D341Med (cell line): ENCODE results near the gene CAB39L.

Experiments used
- DNase-seq: peaks from one replicate; pipeline ENCODE4 v3.0.0; 2012; ENCODE audit warnings: low spot score

CAB39L gene

DNA sequence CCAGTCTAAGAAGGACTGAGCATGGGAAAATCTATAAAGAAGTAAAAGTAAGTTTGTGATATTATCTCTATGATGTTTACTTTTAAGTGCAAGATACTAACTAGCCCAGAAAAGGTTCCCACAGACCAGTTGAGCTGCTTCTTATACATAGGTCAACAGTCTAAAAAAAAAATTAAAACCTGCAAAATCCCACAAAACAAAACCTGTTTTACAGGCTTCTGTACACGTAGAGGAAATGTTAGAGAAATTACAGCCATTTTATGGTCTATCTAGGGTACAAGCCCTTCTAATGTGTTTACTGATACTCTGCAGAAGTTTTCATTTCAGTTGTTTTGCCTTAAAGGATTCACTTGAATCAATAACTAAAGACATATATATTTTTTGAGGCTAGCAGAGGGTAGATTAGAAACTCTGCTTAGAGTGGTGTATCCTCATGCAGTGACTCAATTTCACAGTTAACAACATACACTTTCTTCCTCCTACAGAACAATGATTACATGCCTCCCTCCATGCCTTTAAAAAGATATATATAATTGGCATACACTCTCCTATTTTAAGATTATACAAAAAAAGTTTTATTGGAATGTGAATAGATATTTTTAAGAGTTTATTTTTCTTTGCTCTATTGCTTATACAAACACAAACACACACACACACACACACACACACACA is 43.9 kb downstream of the CAB39L start:
- no peak for DNase-seq

DNA sequence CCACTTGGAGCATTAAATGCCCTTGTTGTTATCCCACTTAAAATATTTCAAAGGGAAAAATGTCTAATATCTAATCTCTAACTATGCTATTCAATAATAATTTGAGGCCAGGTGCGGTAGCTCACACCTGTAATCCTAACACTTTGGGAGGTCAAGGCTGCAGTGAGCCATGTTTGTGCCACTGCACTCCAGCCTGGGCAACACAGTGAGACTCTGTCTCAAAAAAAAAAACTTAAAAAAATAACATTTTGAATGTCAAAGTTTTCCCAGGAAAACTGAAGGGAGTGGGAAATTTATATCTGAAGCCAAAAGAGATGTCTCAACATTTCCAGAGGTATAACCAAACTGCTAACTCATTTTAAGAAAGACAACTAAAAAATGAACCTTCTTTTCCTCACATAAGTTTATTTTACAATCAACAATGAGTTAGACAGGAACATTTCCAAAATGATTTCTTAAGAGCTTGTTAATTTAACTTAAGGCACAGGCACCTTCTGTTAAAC is 47.9 kb downstream of the CAB39L start:
- DNase-seq = no peak

DNA sequence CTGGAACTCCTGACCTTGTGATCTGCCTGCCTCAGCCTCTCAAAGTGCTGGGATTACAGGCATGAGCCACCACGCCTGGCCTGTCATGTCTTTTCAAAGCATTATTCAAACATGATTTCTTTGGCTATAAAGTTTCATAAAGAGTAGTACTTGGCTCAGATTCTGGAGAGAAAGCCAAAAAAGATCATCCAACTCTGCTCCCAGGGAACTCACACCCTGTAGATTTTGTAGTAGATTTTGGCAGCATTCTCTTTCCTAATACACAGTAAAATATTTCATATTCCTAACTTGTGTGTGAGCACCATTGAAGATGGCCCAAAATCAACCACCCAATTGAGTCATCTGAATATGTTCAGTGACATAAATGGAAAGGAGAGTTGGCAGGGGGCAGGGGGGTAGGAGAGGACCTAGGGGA is 48.4 kb downstream of the CAB39L start:
- DNase-seq = no peak

DNA sequence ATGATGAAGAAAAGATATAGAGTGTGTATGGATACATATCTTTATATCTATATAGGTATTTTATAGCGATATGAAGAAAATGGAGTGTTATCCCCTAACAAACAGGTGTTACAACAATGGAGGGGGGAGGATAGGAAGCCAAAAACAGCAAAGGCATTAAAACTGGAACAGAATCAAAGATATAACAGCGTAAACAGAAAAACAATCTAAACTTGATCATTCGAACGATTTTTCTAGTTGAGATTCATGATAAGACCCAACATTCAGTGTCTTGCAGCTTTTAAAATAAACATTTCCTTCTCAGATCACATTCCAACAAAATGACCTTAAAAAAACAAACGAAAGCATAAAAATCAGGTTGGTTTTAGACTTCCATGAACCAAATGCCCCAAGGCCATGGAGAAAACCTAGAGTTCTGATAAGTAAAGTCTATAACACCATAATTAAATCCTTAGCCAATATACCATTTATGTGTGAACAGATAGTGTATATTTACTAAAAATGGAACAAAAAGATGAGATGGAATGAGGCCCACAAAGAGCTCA is 55.7 kb downstream of the CAB39L start:
- no peak for DNase-seq

DNA sequence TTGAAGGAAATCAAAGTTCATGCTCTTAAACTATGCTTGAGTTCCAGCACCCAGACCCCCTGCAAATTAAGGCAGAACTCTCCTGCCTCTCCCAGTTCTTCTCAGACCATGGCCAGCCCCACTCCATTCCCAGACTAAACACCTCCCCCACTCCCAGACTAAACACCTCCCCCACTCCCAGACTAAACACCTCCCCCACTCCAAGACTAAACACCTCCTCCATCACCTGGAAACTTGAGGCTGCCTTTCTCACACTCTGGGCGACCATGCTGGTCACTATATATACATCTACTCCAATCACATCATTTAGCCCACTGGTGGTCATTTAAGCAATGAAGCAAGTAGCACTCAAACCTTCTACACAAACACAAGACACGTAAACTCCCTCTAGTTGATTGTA is 57.2 kb downstream of the CAB39L start:
- no peak for DNase-seq

DNA sequence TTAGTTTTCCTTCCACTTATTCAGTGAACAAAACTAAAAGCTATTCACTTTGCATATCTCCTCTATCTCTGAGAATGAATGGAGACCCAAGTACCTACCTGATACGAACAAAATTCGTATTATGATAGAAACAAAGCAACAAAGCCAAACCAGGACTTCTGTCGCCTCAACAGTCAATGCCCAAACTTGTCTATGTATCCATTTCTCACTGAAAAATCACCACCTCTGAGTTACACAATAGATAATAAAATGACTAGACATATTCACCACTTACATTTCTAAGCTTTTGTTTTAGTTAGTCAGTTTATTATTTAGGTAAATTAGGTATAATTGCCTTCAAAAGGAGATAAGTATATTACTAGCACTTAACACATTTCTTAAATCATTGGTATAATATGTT is 67.7 kb downstream of the CAB39L start:
- no peak for DNase-seq

DNA sequence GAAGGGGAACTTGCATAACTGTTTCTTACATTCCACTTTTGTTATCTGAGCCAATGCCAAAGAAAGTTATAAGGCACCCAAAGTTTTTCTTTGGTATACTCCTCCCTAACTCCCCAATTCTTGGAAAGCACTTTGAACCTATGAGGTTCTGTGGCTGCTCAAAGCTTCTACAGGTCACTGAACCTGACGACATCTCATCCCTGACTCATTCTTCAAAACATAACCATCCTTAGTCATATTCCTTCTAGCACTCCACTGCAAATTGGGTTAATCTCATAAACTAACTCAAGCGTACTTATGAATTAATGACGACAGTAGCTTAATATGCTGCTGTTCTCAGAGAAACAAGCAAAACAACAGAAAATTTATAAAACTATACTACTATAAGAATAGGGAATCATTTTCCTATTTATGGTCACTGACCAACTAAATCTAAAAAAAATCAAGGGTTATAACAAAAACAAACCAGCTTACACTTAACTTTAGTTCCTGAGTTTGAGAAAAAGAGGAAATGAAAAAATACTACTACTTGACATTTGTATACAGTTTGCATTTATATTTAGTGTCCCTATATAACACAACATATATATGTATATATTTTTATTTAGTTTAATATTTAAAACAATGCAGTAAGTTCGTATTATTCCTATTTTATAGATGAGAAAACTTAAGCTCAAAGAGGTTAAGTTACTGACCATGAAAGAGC is 69.1 kb downstream of the CAB39L start:
- DNase-seq = no peak

DNA sequence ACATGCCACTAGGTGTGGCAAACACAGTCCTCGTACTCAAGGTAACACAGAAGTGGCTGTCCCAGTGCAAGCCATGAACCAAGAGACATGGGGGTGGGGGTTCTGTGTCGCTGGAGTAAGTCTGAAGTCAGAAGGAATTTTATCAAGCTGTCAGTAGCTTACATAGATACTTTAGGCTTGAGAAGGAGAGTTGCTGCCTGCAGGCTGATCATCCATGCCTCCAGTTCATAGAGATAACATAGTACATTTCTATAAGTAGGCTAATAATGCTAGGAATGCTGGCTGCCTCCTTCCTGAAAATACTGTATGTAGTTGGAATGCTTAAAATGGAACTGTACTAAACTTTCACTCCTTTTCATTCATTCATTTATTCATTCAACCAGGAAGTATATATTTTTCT is 70.1 kb downstream of the CAB39L start:
- DNase-seq = no peak

DNA sequence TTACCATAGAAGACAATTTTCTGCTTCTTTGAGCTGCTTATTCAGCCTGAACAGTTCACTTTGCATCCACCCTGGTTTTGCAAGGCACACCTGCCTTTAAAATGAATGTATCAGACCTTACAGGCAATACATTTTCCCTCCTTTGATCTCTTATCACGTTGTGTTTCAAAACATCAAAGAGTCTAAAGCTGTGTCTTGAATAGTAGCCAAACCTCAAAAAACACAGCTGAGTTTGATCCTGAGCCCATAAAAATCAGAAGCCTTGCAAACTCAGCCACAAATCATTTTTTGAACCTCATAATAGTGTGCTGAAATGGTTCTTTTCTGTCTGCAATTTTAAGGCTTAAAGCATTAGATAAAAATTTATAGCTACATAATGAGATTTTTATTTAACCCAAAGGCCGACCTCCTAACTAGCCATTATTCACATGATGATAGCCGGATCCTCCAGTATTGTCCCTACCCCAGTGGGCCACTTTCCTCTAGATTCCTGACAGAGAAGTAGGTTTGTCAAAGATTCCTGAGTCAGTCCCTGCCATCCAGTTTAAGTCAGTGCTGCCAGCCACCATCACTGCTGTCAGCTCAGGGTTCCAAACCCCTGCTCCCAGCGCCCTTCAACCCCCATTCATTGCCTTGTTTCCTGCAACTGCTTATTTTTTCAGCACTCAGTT is 71.8 kb downstream of the CAB39L start:
- DNase-seq = no peak

DNA sequence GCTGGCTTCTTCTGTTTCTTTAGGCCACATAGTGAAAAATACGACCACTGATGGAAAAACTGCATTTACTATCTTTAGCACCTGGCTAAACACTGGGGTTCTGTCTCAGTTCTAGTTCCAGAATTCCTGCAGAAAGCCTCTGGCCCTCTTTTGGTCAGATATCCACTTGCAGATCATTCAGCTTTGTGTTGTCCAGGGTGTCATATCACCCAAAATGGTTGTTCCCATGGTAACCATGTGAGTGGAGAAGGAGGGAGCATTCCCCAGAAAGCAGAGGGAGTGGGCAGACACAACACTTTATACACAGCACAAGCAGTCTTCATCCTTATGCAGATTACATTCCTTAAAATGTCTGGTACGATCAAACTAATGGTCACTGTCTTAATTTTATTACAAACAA is 73.5 kb downstream of the CAB39L start:
- DNase-seq = no peak

DNA sequence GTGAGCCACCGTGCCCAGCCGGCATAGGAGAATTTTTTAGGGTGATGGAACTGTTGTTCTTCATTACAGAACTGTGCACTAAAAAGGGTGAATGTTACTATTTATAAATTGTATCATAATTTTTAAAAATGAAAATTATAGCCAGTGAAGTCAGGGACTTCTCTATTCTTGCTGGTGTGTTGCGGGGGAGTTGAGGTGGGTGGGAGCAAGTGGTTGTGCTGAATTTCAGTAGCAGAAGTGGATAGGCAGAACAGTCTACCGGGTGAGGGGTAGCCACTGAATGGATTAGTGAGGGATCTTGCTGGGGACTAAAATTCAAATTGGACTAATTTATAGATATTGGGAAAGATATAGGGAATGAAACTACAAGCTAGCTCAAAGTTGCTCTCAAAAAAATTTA is 74.0 kb downstream of the CAB39L start:
- DNase-seq = no peak

DNA sequence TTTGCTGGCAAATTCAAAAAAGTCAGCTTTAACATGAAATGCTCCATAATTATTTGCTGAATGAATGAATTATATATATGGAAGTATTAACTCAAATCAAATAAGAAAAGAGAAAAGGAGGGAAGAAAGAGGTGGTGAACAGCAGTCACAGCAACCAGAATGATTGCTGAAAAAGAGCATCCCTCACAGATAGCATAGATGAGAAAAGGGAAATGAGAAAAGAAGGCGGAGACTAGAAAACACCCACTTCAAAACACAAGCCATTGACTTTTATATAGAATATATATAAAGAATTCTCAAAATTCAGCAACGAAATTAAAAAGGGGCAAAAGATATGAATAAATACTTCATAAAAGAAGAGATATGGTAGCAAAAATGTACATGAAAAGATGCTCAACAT is 75.2 kb downstream of the CAB39L start:
- DNase-seq = no peak

DNA sequence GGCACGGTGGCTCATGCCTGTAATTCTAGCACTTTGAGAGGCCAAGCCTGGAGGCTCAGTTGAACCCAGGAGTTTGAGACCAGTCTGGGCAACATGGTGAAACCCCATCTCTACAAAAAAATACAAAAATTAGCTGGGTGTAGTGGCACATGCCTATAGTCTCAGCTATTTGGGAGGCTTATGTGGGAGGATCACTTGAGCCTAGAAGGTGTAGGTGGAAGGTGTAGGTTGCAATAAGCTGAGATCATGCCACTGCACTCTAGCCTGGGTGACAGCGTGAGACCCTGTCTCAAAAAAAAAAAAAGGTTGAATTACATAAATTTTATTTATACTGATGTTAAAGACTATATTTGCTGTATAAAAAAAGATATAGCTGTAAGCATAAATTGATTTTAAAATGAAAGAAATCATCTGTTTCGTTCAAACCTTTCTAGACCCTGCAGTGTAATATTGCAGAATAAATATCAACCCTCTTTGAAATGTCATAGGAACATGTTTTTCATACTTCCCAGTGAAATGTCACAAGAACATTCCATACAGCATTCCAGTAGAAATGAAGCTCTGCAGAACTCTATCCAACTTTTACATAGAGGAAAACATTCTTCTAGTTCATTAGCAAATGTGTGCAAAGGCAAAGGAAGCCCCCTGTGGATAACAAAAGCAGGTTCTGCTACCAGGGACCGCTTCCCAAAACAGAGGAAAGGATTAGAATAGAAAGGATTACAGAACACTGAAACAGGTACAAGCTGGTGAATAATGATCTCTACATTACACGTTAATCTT is 76.0 kb downstream of the CAB39L start:
- DNase-seq = no peak

DNA sequence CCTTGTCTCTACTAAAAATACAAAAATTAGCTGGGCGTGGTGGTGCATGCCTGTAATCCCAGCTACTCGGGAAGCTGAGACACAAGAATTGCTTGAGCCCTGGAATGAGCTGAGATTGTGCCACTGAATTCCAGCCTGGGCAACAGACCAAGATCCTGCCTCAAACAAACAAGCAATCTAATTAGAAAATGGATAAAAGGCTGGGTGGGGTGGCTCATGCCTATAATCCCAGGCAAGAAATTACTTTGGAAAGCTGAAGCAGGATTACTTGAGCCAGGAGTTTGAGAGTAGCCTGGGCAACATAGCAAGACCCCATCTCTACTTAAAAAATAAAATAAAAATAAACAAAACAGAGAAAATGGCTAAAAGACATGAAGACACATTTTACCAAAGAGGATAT is 77.0 kb downstream of the CAB39L start:
- DNase-seq = no peak

DNA sequence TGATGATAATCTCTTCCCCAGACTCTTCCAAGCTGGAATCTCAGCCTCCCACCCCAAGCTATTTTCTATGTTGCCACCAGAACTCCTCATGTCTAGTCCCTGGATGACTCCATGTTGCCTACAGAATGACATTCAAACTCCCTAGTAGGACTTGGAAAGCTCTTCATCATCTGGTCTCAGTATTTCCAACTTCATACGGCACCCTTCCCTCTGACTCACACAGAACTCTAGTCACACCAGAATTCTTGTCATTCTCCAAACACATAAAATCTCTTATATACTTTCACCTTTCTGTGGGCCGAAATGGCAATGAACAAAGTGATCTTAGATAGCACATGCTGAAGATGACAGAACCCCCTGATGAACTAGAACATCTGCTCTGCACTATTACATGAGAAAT is 86.2 kb downstream of the CAB39L start:
- DNase-seq = no peak

DNA sequence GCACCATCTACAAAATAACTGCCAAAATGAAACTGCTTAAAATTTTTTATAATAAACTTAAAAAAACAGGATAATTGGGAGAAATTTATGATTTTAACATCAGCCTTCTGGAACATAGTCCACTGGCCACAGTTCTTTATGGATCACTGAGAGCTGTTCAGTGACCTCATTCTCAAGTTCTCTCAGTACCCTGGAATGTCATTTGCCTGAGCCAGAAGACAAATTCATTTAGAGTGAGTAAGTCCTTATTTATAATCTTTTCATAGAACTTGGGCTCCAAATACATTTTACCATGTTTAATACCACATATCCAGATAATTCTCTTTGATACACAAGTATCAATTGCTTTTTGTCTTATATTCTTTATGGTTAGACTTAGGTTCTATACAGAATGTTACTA is 87.6 kb downstream of the CAB39L start:
- no peak for DNase-seq

DNA sequence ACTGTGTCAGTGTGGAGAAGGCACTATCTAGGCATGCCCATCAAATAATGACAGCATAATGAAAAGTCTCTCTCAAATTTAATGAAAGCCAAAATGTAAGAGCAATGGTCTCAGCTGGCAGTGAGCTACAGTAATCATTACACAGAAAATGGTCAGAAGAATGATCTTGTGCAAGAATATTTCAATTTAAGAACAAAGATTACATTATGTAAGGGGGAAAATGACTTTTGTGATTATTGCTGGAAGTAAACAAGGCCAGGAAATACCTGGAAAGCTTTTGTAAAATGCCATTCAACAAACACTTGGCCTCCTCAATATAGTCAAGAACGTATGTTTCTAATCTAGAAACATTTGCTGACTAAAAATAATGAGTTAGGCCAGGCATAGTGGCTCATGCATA is 89.1 kb downstream of the CAB39L start:
- no peak for DNase-seq

DNA sequence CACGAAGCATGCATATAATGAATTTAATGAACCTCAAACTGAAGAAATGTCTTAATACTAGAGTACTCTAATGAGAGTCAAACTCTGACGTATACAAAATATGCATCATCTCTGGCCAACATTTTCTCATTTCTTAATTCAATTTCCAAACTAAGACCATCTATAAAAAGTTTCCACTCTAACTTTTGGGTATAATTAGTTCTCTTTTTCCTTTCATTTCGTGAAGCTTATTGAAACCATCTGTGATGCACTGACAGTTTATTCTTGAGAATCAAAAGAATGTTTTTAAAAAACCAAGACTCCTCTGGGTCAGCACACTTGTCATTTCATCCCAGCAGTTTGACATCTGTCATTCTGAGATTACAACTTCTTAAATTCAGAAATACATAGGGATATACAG is 90.0 kb downstream of the CAB39L start:
- DNase-seq = no peak

DNA sequence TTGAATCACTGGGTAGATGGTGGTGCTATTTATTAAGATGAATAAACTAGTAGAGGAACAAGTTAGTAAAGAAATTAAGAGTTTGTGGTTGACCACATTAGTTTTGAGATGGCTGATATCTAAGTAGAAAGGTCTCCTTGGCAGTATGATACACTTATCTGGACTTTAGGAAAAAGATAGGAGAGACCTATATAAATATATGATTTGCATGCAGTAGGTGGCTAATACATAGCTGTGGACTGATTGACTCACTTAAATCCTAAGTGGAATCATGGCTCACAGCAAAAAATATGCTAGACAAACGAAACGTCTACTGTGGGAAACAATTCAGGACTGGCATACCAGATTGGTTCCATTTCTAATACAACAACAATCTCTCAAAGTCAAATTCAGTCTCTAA is 92.0 kb downstream of the CAB39L start:
- no peak for DNase-seq

DNA sequence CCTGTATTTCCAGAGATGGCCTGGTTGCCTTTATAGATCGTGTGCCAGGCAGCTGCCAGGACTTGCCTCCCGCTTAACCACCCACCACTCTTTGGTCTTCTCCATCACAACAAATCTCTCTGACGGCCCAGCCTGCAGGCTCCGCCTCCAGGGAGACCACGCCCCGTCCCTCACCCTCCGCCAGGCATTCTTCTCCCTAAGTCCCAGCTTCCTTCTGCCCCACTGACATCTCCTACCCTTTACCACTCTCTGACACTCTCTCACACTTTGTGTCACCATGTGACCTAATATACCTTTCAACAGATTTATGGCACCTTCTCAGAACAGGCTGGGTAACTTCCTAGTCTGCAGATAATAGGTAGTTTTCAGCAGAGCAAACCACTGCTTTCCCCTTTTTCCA is 95.1 kb downstream of the CAB39L start:
- DNase-seq = no peak

DNA sequence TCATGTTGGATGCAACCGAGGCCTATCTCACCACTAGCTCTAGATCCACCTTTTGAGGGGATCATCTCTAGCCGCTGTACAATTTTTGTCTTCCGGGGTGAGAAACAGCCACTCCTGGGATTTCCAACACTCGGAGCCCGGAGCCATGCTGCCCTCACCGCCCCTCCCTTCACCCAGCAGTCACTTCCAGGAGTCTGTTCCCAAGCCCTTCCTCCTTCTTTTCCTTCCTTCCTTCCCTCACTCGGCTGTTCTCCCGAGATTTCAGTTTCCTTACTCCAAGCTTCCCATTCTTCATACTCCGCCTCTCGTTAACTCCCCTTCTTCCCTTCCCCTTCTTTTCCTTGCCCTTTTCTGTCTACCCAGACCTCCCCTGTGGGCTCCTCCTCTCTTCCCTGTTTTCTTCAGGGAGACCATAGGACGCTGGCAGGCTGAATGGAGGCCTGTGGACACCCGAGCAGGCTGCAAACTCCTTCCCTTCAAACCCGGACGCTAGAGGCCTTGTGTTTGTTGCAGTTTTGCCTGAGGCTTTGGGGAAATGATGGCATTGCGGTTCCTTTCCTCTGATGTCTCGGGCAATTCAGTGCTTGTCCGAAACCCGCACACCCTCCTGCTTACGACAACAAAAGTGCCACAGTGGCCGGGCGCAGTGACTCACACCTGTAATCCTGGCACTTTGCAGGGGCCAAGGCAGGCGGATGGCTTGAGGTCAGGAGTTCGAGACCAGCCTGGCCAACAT is 96.0 kb downstream of the CAB39L start:
- no peak for DNase-seq

DNA sequence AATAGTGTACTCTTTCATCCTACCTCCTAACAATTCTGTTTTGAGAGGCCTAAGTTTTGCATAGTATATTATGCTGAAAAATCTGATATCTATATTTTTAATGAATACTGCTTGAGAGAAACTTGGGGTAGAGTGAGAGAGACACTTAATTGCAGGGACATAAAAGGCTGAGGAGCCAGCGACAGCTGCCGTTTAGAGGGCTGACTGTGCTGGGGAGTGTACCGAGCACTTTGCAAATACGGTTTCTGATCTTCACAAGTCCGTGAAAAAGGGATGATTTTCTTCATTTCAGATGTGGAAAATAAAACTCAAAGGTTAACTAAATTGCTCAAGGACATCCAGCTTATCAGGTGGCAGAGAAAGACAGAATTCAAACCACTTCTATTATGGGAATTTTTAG is 97.4 kb downstream of the CAB39L start:
- DNase-seq = no peak
